A673 (cell line): ENCODE data around the gene SLC4A4.

Experiments
- CTCF ChIP-seq: fragments of 300-800, 200-600 bp; sonication (generic); conservative IDR thresholded peaks from 2 replicates; pipeline ENCODE4 v1.5.1; 2017; ENCODE audit warnings: low read depth, mild to moderate bottlenecking, antibody characterized with exemption, low read length, moderate library complexity, mixed read lengths
- EZH2 ChIP-seq: fragments of 200-600 bp; sonication (generic); IDR thresholded peaks from 2 replicates; pipeline ENCODE4 v1.6.1; 2017; ENCODE audit warnings: borderline replicate concordance, low read depth, mild to moderate bottlenecking, mixed read lengths, antibody characterized with exemption, low read length; ENCODE audit not compliant: poor library complexity, severe bottlenecking

- TF ChIP-seq CTCF: no peak
- no peak for TF ChIP-seq EZH2
Observed at GRCh38 chr4:71593311-71593710, 254.5 kb downstream of the SLC4A4 start.
